Mesenchymal stem cell (in vitro differentiated cells and primary cell): ENCODE measurements around the gene TSPAN4.

Source experiments
- DNase-seq: peaks from one replicate; pipeline ENCODE4 v3.0.0-alpha.2; 2013
- H2AFZ ChIP-seq: one replicate; pipeline ENCODE4 v1.6.1; 2013; ENCODE audit warnings: low read depth, mild to moderate bottlenecking, control low read depth, inconsistent platforms, low read length, moderate library complexity
- H2AK5ac ChIP-seq: 2 replicates; pipeline ENCODE4 v1.6.1; 2013; ENCODE audit warnings: low read length, moderate library complexity, mild to moderate bottlenecking, inconsistent platforms; ENCODE audit not compliant: severe bottlenecking
- H2BK120ac ChIP-seq: one replicate; pipeline ENCODE4 v1.6.1; 2013; ENCODE audit warnings: low read depth, mild to moderate bottlenecking, inconsistent platforms, low read length, moderate library complexity
- H2BK12ac ChIP-seq, 2 experiments: one replicate each; pipeline ENCODE4 v1.6.1; 2013; ENCODE audit warnings: inconsistent platforms in 2 of 2, low read length in 2 of 2, mild to moderate bottlenecking in 2 of 2, moderate library complexity in 2 of 2, control low read depth in 1 of 2
- H2BK15ac ChIP-seq: one replicate; pipeline ENCODE4 v1.6.1; 2013; ENCODE audit warnings: mild to moderate bottlenecking, low read depth, inconsistent platforms; ENCODE audit not compliant: poor library complexity, severe bottlenecking
- H2BK5ac ChIP-seq: 2 replicates; pipeline ENCODE4 v1.6.1; 2013; ENCODE audit warnings: low read depth, mild to moderate bottlenecking, low read length, control low read depth, inconsistent platforms; ENCODE audit not compliant: poor library complexity, severe bottlenecking
- H3K14ac ChIP-seq, 2 experiments: one replicate each; pipeline ENCODE4 v1.6.1; 2013; ENCODE audit warnings: inconsistent platforms in 2 of 2, low read length in 2 of 2, control low read depth in 1 of 2, mild to moderate bottlenecking in 1 of 2, moderate library complexity in 1 of 2
- H3K18ac ChIP-seq, 2 experiments: one replicate each; pipeline ENCODE4 v1.6.1; 2013; ENCODE audit warnings: inconsistent platforms in 2 of 2, low read length in 2 of 2, control low read depth in 1 of 2, low read depth in 1 of 2, mild to moderate bottlenecking in 1 of 2
- H3K23ac ChIP-seq, 2 experiments: one replicate each; pipeline ENCODE4 v1.6.1; 2013; ENCODE audit warnings: inconsistent platforms in 2 of 2, low read length in 2 of 2, mild to moderate bottlenecking in 2 of 2, moderate library complexity in 2 of 2, control low read depth in 1 of 2
- H3K27ac ChIP-seq: 2 replicates; pipeline ENCODE4 v1.5.1; 2013; ENCODE audit warnings: mild to moderate bottlenecking, moderate library complexity, low read length, control low read depth, inconsistent platforms; ENCODE audit not compliant: poor library complexity, severe bottlenecking
- H3K27me3 ChIP-seq, 2 experiments: 2 replicates each; pipeline versions ENCODE4 v1.6.1 to v1.7.0; 2013; ENCODE audit warnings: low read length in 2 of 2, mild to moderate bottlenecking in 2 of 2, moderate library complexity in 2 of 2, control low read depth in 1 of 2, inconsistent platforms in 1 of 2; ENCODE audit not compliant: control insufficient read depth in 1 of 2, insufficient read depth in 1 of 2
- H3K36me3 ChIP-seq, 2 experiments: 2 replicates each; pipeline versions ENCODE4 v1.6.1 to v1.7.0; 2013; ENCODE audit warnings: low read length in 2 of 2, control low read depth in 1 of 2, inconsistent platforms in 1 of 2, low read depth in 1 of 2, mild to moderate bottlenecking in 1 of 2; ENCODE audit not compliant: insufficient read depth in 2 of 2, control insufficient read depth in 1 of 2
- H3K4ac ChIP-seq, 2 experiments: one replicate each; pipeline ENCODE4 v1.6.1; 2013; ENCODE audit warnings: inconsistent platforms in 2 of 2, low read length in 2 of 2, mild to moderate bottlenecking in 2 of 2, moderate library complexity in 2 of 2, control low read depth in 1 of 2, low read depth in 1 of 2
- H3K4me1 ChIP-seq: 2 replicates; pipeline ENCODE4 v1.6.1; 2013; ENCODE audit warnings: low read depth, low read length, control low read depth; ENCODE audit not compliant: control insufficient read depth, insufficient read depth
- H3K4me2 ChIP-seq: 2 replicates; pipeline ENCODE4 v1.6.1; 2013; ENCODE audit warnings: low read length, mild to moderate bottlenecking, inconsistent platforms; ENCODE audit not compliant: poor library complexity, severe bottlenecking
- H3K4me3 ChIP-seq, 2 experiments: 2 replicates each; pipeline versions ENCODE4 v1.5.1 to v1.7.0; 2013; ENCODE audit warnings: low read length in 2 of 2, mild to moderate bottlenecking in 2 of 2, control low read depth in 1 of 2, low read depth in 1 of 2; ENCODE audit not compliant: insufficient read depth in 1 of 2
- H3K79me1 ChIP-seq: replicated peaks from 2 replicates; pipeline ENCODE4 v1.6.1; 2013; ENCODE audit warnings: mild to moderate bottlenecking, control low read depth, low read length, inconsistent platforms; ENCODE audit not compliant: poor library complexity, severe bottlenecking
- H3K9ac ChIP-seq: 2 replicates; pipeline ENCODE4 v1.7.0; 2013; ENCODE audit warnings: mild to moderate bottlenecking, low read length, moderate library complexity
- H3K9me3 ChIP-seq: 2 replicates; pipeline ENCODE4 v1.7.0; 2013; ENCODE audit warnings: mild to moderate bottlenecking, low read length; ENCODE audit not compliant: control insufficient read depth
- H4K8ac ChIP-seq: one replicate; pipeline ENCODE4 v1.6.1; 2013; ENCODE audit warnings: inconsistent platforms, mild to moderate bottlenecking, low read length, moderate library complexity
- H4K91ac ChIP-seq: one replicate; pipeline ENCODE4 v1.6.1; 2013; ENCODE audit warnings: mild to moderate bottlenecking, low read length, inconsistent platforms
- WGBS: methylation state at CpG from one replicate; pipeline ENCODE4 v1.1.7; 2013; ENCODE audit warnings: mixed read lengths; 5-methylcytosine and 5-hydroxymethylcytosine counted together

Gene TSPAN4

GRCh38 chr11:863023-863909, 20.6 kb downstream of the TSPAN4 start:
- WGBS, result 83% methylated on average over 23 of the region's 24 CpGs
- Histone ChIP-seq H3K4ac (no peak overlapping the region), H3K23ac (peak overlapping the region in 1 of 2 experiments; percentile 60), H3K79me1 (peaks cover 20% of the 10 kb centered on the region), H3K27me3 (no peaks in the 10 kb centered on the region), H4K91ac (no peak overlapping the region), H2AK5ac (peak overlapping the region; percentile 99), H3K9ac (no peak overlapping the region), H2AFZ (no peak overlapping the region), H2BK12ac (peak overlapping the region in 1 of 2 experiments; percentile 29), H2BK15ac (no peak overlapping the region), H3K27ac (peak overlapping the region; percentile 93), H2BK120ac (no peak overlapping the region), H3K14ac (no peak overlapping the region), H3K18ac (no peak overlapping the region), H3K4me1 (peaks cover 68% of the 10 kb centered on the region), H3K4me3 (no peak overlapping the region), H3K4me2 (peak overlapping the region; percentile 55), H3K9me3 (no peaks in the 10 kb centered on the region), H3K36me3 (peaks cover 43 to 62% of the 10 kb centered on the region in 2 experiments), H2BK5ac (peak overlapping the region; percentile 98), H4K8ac (no peak overlapping the region)
- DNase-seq, result no peak

- 95% methylated on average over 29 of the region's 31 CpGs for WGBS
- Histone ChIP-seq H2AFZ (no peak overlapping the region), H3K4me3 (no peak overlapping the region), H3K14ac (no peak overlapping the region), H3K9ac (no peak overlapping the region), H2BK12ac (no peak overlapping the region), H3K23ac (peak overlapping the region in 1 of 2 experiments; percentile 32), H3K18ac (no peak overlapping the region), H3K79me1 (peaks cover 13% of the 10 kb centered on the region), H2BK15ac (no peak overlapping the region), H2BK120ac (no peak overlapping the region), H3K27me3 (no peaks in the 10 kb centered on the region), H3K9me3 (no peaks in the 10 kb centered on the region), H3K4me2 (no peak overlapping the region), H3K36me3 (peaks cover 50 to 62% of the 10 kb centered on the region in 2 experiments), H3K27ac (peak overlapping the region; percentile 93), H2AK5ac (peak overlapping the region; percentile 99), H3K4ac (no peak overlapping the region), H4K91ac (peak overlapping the region; percentile 2), H2BK5ac (peak overlapping the region; percentile 98), H3K4me1 (peaks cover 60% of the 10 kb centered on the region), H4K8ac (no peak overlapping the region)
- DNase-seq, result no peak
These were observed 21.5 kb downstream of the TSPAN4 start for GRCh38 chr11:863910-864827.

- DNase-seq, result no peak
- Histone ChIP-seq H4K8ac (no peak overlapping the region), H3K23ac (no peak overlapping the region), H3K4me3 (no peak overlapping the region), H2AFZ (no peak overlapping the region), H4K91ac (no peak overlapping the region), H2AK5ac (peak overlapping the region; percentile 30), H3K27ac (no peak overlapping the region), H2BK120ac (no peak overlapping the region), H2BK12ac (no peak overlapping the region), H3K4me1 (peaks cover 55% of the 10 kb centered on the region), H2BK5ac (no peak overlapping the region), H3K18ac (no peak overlapping the region), H3K36me3 (peaks cover 50 to 69% of the 10 kb centered on the region in 2 experiments), H3K79me1 (peaks cover 10% of the 10 kb centered on the region), H3K9me3 (no peaks in the 10 kb centered on the region), H3K27me3 (no peaks in the 10 kb centered on the region), H3K4ac (no peak overlapping the region), H3K14ac (no peak overlapping the region), H3K9ac (no peak overlapping the region), H3K4me2 (no peak overlapping the region), H2BK15ac (no peak overlapping the region)
- WGBS, result 88% methylated on average over 11 of the region's 11 CpGs
These were observed 22.2 kb downstream of the TSPAN4 start for GRCh38 chr11:864898-865297.
